Rectal smooth muscle tissue (tissue), 1 donor: Measurements from ENCODE around the gene EIF4E1B.

Source experiments
- H3K27ac ChIP-seq: one replicate; pipeline ENCODE4 v1.7.0; 2013; ENCODE audit warnings: low read depth, low read length, inconsistent platforms
- H3K27me3 ChIP-seq: one replicate; pipeline ENCODE4 v1.7.0; 2013; ENCODE audit warnings: low read length; ENCODE audit not compliant: control insufficient read depth, insufficient read depth
- H3K36me3 ChIP-seq: one replicate; pipeline ENCODE4 v1.7.0; 2013; ENCODE audit warnings: low read length; ENCODE audit not compliant: control insufficient read depth, insufficient read depth
- H3K4me1 ChIP-seq: one replicate; pipeline ENCODE4 v1.7.0; 2013; ENCODE audit warnings: low read length; ENCODE audit not compliant: control insufficient read depth, insufficient read depth
- H3K4me3 ChIP-seq: one replicate; pipeline ENCODE4 v1.7.0; 2013; ENCODE audit warnings: low read length
- H3K9ac ChIP-seq: one replicate; pipeline ENCODE4 v1.7.0; 2013; ENCODE audit warnings: low read length

EIF4E1B gene

DNA sequence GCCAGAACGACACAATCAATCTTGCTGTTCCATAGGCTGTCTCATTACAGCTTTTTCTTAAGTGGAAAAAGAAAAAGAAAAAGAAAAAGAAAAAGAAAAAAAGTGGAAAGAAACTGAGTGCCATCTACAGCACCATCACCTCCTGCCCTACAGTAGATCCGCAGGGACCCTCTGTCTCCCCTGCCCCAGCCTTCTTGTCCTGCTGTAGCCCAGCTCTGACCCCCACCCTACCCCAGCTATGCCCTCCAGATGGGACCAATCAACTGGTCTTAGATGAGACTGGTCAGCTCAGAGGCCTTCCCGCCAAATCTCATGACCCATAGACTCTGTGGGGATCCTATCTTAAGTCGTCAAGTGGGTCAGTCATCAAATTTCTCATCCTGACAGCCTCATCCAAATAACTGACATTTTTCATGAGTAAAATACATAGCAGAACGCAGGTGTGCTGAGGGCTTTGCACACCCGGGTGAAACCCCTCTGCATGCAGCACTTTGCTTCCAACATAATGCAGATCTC is 51.6 kb downstream of the EIF4E1B start:
- Histone ChIP-seq H3K27me3 (peaks cover 14% of the 10 kb centered on the region), H3K4me1 (no peaks in the 10 kb centered on the region), H3K27ac (no peak overlapping the region), H3K9ac (no peak overlapping the region), H3K4me3 (no peak overlapping the region), H3K36me3 (no peaks in the 10 kb centered on the region)

DNA sequence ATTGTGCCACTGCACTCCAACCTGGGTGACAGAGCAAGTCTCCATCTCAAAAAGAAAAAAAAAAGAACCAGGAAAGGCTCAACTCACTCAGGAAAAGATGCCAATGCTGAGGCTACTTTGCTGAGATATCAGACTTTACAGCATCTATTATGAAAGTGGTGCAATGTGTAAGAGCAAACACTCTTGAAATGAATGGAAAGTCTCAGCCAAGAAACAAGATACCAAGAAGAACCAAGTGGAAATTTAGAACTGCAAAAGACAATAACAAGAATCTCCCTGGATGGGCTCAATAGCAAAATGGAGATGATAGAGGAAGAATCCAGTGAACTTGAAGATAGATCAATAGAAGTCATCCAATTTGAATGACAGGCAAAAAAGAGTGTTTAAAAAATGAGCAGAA is 54.5 kb downstream of the EIF4E1B start:
- H3K27me3 ChIP-seq = peaks cover under 1% of the 10 kb centered on the region
- no peak overlapping the region for H3K27ac ChIP-seq
- H3K4me1 ChIP-seq = no peaks in the 10 kb centered on the region
- H3K4me3 ChIP-seq = no peak overlapping the region
- H3K9ac ChIP-seq = no peak overlapping the region
- H3K36me3 ChIP-seq = no peaks in the 10 kb centered on the region

DNA sequence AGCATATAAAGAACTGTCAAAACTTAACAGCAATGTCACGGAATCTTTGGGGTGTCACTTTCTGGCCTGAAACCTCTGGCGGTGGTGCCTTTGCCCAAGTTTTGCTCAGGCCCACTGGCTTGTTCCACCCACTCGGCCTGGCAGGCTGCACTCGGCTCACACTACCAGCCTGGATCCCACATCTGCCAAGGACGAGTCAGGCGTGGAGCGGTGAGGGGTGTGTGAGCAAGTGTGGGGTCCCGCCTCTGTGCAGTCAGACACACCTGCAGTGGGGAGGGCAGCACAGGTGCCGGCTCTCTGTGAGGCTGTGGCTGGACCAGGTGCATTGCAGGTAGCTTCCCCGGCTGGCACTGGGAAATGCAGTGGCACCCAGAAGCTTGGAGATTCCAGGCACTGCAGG is 56.8 kb downstream of the EIF4E1B start:
- H3K9ac ChIP-seq = no peak overlapping the region
- no peaks in the 10 kb centered on the region for H3K27me3 ChIP-seq
- no peaks in the 10 kb centered on the region for H3K36me3 ChIP-seq
- H3K4me3 ChIP-seq = no peak overlapping the region
- no peaks in the 10 kb centered on the region for H3K4me1 ChIP-seq
- H3K27ac ChIP-seq = no peak overlapping the region

DNA sequence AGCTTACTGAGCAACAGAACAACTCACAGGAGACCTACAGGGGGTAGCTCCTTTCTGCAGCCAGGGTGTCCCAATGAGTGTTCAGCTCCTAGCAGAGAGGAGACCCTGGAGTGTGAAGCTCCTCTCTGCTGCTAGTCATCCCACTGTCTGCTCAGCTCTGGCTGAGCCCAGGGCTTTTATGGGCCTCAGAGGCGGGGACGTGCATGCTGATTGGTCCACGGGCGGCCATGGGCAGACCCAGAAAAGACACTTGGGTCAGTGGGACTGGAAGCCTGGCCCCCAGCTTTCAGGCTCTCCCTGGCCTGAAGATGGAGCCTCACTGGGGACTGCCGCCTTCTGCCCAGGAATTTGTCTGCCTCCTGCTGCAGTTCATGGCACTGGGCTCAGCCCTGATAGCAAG is 57.4 kb downstream of the EIF4E1B start:
- Histone ChIP-seq H3K9ac (no peak overlapping the region), H3K27ac (no peak overlapping the region), H3K4me1 (no peaks in the 10 kb centered on the region), H3K4me3 (no peak overlapping the region), H3K36me3 (no peaks in the 10 kb centered on the region), H3K27me3 (no peaks in the 10 kb centered on the region)

DNA sequence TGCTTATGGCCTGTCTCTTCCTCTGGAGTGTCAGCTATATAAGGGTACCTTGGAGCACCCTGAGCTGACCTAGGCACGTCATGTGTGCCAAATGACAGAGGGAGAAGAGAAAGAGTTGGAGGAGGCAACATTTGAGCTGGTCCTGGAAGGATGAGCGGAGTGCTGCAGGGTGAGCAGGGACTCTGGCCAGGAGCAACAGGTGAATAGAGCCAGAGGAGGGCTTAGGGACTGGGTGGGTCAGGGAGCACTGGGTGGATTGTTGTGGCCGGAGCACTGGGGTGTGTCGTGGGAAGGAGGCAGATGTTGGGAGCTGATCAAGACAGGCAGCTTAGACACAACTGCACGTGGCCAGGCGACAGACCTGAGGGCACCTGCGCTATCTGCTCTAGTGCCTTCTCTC is 60.4 kb downstream of the EIF4E1B start:
- Histone ChIP-seq H3K4me1 (no peaks in the 10 kb centered on the region), H3K36me3 (no peaks in the 10 kb centered on the region), H3K27ac (no peak overlapping the region), H3K9ac (no peak overlapping the region), H3K27me3 (no peaks in the 10 kb centered on the region), H3K4me3 (no peak overlapping the region)

DNA sequence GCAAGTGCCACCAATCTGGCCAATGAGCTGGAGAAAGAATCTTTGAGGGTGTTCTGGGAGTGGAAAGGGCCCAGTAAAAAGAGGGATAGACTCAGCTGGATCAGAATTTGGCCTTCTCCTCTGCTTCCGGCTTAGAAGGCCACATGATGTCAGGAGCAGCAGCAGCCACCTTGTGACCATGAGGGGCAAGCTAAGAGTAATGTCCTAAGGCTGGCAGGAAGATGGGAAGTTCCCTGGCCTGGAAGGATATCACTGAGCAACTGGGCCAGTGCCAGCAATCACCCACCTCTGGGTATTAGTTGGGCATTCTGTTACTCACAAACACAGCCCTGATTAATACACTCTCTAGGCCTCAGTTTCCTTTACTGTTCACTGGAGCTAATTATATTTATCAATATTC is 61.0 kb downstream of the EIF4E1B start:
- no peak overlapping the region for H3K27ac ChIP-seq
- H3K36me3 ChIP-seq = no peaks in the 10 kb centered on the region
- no peak overlapping the region for H3K4me3 ChIP-seq
- no peaks in the 10 kb centered on the region for H3K27me3 ChIP-seq
- no peaks in the 10 kb centered on the region for H3K4me1 ChIP-seq
- H3K9ac ChIP-seq = no peak overlapping the region

DNA sequence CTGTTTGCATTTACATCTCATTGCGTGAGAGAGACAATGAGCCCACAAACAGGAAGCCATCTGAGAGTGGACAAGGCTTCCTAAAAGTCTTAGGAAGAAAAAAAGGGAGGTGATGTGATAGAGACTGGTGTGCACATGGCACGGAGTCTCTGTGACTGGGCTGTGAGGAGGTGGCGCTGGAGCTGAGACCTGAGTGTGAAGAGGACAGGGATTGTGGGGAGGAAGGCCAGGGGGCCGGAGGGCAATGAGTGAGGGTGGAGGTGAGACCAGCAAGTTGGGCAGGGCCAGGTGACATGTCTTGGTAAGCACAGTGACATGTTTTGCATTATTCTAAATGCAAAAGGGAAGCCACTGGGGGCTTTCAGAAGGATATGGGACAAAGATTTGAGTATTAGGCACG is 61.9 kb downstream of the EIF4E1B start:
- Histone ChIP-seq H3K36me3 (no peaks in the 10 kb centered on the region), H3K9ac (no peak overlapping the region), H3K27ac (no peak overlapping the region), H3K4me1 (no peaks in the 10 kb centered on the region), H3K27me3 (peaks cover under 1% of the 10 kb centered on the region), H3K4me3 (no peak overlapping the region)

DNA sequence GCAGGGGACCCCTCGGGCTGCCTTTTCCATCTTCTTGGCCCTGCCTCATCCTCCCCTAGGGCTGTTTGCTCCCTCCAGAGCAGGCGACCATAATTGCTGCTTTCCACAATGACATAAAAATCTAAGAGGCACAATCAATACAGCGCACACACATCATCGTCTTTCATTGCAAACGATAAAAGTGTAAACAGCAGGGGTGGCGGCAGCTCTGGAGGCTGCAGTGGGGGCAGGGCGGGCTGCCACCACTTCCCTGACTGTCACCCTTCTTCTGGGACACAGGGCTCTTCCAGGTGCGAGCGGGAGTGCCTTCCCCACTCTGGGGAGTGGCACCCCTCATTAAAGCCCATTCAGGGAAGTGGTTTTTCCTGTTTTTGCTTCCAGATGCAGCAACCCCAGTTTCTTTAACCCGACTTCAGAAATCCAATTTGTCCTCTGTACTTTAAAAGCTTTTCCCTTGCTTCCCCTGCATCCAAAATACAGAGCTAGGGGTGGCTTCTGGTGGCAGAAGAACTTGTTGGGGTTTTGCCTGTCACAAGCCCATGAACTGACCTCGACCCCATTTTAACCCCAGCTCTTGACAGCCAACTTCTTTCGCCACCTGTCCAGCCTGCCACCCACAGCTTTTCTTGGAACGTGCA is 62.5 kb downstream of the EIF4E1B start:
- no peak overlapping the region for H3K9ac ChIP-seq
- H3K4me1 ChIP-seq = no peaks in the 10 kb centered on the region
- no peak overlapping the region for H3K4me3 ChIP-seq
- H3K27me3 ChIP-seq = peaks cover 5% of the 10 kb centered on the region
- H3K27ac ChIP-seq = no peak overlapping the region
- no peaks in the 10 kb centered on the region for H3K36me3 ChIP-seq

DNA sequence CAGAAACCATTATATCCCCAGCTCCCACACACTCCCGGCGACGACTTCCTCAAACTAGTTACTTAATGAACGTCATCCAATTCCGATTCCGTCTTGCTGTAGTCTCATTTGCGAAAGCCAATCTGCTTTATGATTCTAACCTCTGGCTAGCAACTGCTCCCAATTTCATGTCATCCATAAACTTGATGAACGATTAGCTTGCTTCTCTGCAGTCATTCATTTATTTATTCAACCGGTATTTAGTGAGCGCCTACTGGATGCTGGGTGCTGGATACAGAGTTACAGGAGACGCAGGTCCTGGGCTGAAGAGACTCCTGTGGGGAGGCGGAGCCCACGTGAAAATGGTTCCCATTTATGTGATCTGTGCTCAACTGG is 63.0 kb downstream of the EIF4E1B start:
- Histone ChIP-seq H3K4me3 (no peak overlapping the region), H3K27ac (no peak overlapping the region), H3K9ac (no peak overlapping the region), H3K27me3 (peaks cover 5% of the 10 kb centered on the region), H3K36me3 (no peaks in the 10 kb centered on the region), H3K4me1 (no peaks in the 10 kb centered on the region)

DNA sequence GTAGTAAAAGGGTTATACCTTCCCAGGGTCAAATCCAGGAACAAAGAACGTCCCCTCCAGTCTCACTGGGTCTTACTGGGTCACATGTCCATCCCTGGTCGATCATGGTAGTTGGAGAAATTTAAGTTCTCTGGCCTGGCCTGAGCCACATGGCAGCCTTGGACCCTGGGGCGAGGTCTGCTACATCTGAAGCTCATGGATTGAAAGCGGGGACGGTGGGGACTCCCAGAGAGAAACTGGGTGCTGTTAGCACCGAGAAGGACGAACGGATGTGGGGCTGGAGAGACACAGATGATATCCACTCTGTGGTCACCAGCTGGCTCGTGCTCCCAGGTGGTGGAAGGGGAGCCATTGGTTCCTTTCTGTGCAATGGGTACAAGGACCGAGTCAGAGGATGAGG is 63.7 kb downstream of the EIF4E1B start:
- no peak overlapping the region for H3K4me3 ChIP-seq
- H3K4me1 ChIP-seq = no peaks in the 10 kb centered on the region
- peaks cover 5% of the 10 kb centered on the region for H3K27me3 ChIP-seq
- H3K9ac ChIP-seq = no peak overlapping the region
- H3K36me3 ChIP-seq = no peaks in the 10 kb centered on the region
- H3K27ac ChIP-seq = no peak overlapping the region

DNA sequence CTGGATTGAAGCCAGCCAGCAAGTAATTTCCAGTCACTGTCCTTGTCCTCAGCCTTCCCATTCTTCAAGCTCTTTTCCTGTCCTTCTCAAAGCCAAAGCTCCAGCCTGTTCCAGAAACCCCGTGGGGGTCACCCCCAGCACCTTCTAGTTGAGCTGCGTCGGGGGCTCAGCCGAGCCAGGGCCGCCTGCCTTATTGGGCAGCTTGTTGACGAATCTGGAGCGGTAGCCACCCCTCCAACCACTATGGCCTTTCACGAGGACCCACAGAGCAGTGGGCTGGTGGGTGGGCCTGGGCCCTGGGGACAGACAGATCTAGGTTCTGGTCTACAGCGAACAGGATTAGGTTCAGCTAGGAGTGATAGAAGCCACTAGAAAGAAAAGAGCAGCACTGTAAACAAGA is 64.2 kb downstream of the EIF4E1B start:
- Histone ChIP-seq H3K4me3 (no peak overlapping the region), H3K27ac (no peak overlapping the region), H3K36me3 (no peaks in the 10 kb centered on the region), H3K9ac (no peak overlapping the region), H3K4me1 (no peaks in the 10 kb centered on the region), H3K27me3 (peaks cover 5% of the 10 kb centered on the region)

DNA sequence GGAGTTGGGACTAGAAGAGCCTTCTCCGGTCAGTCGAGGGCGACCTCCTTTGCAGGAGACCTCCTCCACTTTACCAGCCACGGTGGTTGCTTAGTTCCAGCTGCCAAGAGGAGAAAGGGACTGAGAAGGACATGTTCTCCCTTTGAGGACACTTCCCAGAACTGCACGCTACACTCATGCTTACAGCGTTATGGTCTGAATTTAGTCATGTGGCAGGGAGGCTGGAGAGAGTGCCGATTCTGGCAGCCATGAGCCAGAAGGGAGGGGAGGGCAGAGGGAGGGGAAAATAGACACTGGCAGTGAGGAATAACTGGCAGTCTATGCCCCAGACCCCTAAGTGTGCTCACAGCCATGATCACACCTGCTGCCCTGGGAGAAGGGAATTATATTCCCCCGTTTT is 64.6 kb downstream of the EIF4E1B start:
- Histone ChIP-seq H3K27me3 (peaks cover 5% of the 10 kb centered on the region), H3K4me3 (no peak overlapping the region), H3K4me1 (no peaks in the 10 kb centered on the region), H3K9ac (no peak overlapping the region), H3K36me3 (no peaks in the 10 kb centered on the region), H3K27ac (no peak overlapping the region)
